AG09319 (cell line): Measurements from ENCODE around the gene GH2.
"Not testable (repeated sequence)": the region's sequence is repeated elsewhere in the genome, so short reads cannot be mapped to it uniquely, and the experiment has no call there.

ENCODE experiments used
- DNase-seq: peaks from one replicate; pipeline ENCODE4 v3.0.0-alpha.2; 2010; ENCODE audit warnings: low read depth; ENCODE audit errors: extremely low read depth
- CTCF ChIP-seq: IDR thresholded peaks from 2 replicates; pipeline ENCODE4 v1.5.1; 2011; ENCODE audit warnings: low read depth, mild to moderate bottlenecking, inconsistent platforms, low read length, moderate library complexity

The GH2 gene

DNA sequence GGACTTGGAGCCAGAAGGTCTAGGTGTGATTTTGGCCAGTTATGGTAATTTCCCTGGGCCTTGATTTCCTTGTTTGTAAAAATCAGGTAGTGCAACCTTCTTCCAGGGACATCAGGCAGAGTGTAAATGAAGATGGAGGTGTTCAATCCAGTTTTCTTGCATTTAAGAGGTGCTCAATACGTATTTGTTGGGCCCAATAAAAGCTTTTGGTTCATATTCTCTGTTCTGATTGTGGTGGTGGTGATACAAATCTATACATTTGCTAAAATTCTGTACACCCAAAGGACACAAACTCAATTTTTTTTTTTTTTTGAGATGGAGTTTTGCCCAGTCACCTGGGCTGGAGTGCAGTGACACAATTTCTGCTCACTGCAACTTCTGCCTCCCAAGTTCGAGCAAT lies 44.4 kb upstream of the GH2 start:
- TF ChIP-seq CTCF = no peak
- DNase-seq = no peak

- TF ChIP-seq CTCF = no peak
These were observed 43.9 kb upstream of the GH2 start for GRCh38 chr17:63925615-63926014.

GRCh38 chr17:63922402-63922801 lies 40.7 kb upstream of the GH2 start:
- DNase-seq = not testable (repeated sequence)

More at GRCh38 chr17:63925615-63926014, 43.9 kb upstream of the GH2 start:
- no peak for DNase-seq

GRCh38 chr17:63920779-63921178 lies 39.0 kb upstream of the GH2 start:
- DNase-seq = not testable (repeated sequence)

GRCh38 chr17:63920050-63920449 lies 38.3 kb upstream of the GH2 start:
- not testable (repeated sequence) for DNase-seq

GRCh38 chr17:63919311-63919723 lies 37.6 kb upstream of the GH2 start:
- DNase-seq = no peak
- TF ChIP-seq CTCF = peak; percentile 90

DNA sequence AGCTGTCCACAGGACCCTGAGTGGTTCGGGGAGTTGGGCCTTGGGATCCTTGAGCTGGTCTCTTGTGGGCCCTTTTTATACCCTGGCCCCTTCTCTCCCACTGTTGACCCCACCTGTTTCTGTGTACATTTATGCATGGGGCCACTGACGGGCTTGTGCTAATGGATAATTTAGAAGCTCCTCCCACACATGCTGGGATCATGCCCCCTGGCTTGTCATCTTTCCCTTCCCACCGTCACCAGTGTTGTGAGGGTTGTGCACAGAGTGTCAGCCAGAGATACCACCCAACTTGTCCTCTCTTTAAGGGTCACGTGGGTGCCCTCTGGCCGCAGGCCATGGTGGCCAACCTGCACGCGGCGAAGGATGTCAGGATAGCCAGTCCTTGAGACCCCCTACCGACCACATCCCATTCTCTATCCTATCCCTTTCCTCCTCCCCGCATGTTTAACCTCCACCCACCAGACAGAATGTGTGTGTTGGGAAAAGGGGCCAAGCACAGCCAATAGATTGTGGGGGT lies 37.1 kb upstream of the GH2 start, which contains the start of gene GH1:
TSS of gene GH1 (minus strand) at position 51 of the 517 bp plus-strand sequence. CDS start 63 bp downstream, outside the sequence.
- not testable (repeated sequence) for DNase-seq

DNA sequence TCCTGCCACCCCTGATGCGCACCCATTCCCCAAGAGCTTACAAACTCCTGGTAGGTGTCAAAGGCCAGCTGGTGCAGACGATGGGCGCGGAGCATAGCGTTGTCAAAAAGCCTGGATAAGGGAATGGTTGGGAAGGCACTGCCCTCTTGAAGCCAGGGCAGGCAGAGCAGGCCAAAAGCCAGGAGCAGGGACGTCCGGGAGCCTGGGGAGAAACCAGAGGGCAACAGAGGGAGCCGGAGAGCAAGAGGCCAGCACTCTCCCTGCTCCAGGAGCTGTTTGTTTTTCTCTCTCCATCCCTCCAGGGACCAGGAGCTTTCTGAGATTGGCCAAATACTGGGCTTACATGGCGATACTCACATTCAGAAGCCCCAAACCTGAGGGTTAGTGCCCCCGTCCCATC lies 36.6 kb upstream of the GH2 start:
- no peak for DNase-seq
- no peak; the same call in 1 of the 2 replicates for TF ChIP-seq CTCF

DNA sequence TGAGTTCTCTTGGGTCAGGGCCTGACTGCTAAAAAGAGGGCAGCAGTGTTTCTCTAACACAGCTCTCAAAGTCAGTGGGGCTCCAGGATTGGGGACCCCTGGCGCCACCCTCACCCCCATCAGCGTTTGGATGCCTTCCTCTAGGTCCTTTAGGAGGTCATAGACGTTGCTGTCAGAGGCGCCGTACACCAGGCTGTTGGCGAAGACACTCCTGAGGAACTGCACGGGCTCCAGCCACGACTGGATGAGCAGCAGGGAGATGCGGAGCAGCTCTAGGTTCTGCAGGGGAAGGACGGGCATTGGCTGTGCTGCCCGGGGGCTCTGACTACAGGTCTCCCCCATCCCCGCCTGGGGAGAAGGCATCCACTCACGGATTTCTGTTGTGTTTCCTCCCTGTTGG lies 35.9 kb upstream of the GH2 start:
- TF ChIP-seq CTCF = no peak
- no peak for DNase-seq

DNA sequence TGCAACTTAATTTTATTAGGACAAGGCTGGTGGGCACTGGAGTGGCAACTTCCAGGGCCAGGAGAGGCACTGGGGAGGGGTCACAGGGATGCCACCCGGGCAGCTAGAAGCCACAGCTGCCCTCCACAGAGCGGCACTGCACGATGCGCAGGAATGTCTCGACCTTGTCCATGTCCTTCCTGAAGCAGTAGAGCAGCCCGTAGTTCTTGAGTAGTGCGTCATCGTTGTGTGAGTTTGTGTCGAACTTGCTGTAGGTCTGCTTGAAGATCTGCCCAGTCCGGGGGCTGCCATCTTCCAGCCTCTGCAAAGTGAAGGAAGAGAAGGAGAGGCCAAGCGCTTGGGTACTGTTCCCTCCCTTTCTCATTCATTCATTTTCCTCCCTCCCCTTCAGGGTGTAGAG lies 35.5 kb upstream of the GH2 start:
- DNase-seq = not testable (repeated sequence)
